ENCODE measurements around the gene HIVEP1. TPM values are rescaled to one million over a fixed set of nuclear protein-coding genes. Genes with fewer than 3 reads are reported as not detected.

HIVEP1 gene
- total and polyA plus RNA-seq, 2 of the 13 experiments (the other 11 are each of a cell fraction or from before 2014, with no cell fraction given) = 7.4 to 9.9 TPM

- TF ChIP-seq PRDM10 (CRISPR knock-in tag; IDR thresholded peaks at IDR 0.05; ENCODE audit: low read depth) (peak; percentile 51), BATF2 (CRISPR knock-in tag; IDR thresholded peaks at IDR 0.05) (no peak), ZFP36L2 (CRISPR knock-in tag; IDR thresholded peaks at IDR 0.05) (no peak), ZBTB25 (CRISPR knock-in tag; IDR thresholded peaks at IDR 0.05) (peak; percentile 65; the same call in 1 of the 2 replicates), SRY (CRISPR knock-in tag; IDR thresholded peaks at IDR 0.05) (peak; percentile 54; the same call in 1 of the 2 replicates), ZBTB43 (CRISPR knock-in tag; conservative IDR thresholded peaks at IDR 0.05) (no peak; the same call in 1 of the 2 replicates), ZNF770 (CRISPR knock-in tag; IDR thresholded peaks at IDR 0.05) (no peak), ARID5B (CRISPR knock-in tag; IDR thresholded peaks at IDR 0.05) (peak; percentile 71; the same call in 1 of the 2 replicates), HCFC1 (IDR thresholded peaks at IDR 0.05; ENCODE audit: low read depth, low read length) (no peak), ZNF253 (CRISPR knock-in tag; IDR thresholded peaks at IDR 0.05; ENCODE audit: borderline replicate concordance) (0 out of 2 replicates have a peak, but pooled peaks have one; percentile 51), ZNF75D (CRISPR knock-in tag; IDR thresholded peaks at IDR 0.05; ENCODE audit: borderline replicate concordance) (no peak), KLF16 (CRISPR knock-in tag; IDR thresholded peaks at IDR 0.05) (peak in 1 of 2 experiments; percentile 67; a peak in 2 of 4 replicates), NFKBIZ (CRISPR knock-in tag; IDR thresholded peaks at IDR 0.05) (no peak; the same call in 1 of the 2 replicates)
These were observed 3.5 kb upstream of the HIVEP1 start (continued) for GRCh38 chr6:12008366-12009179.

Measured in HepG2 (cell line).